HepG2 (cell line): ENCODE data around the gene IAPP. TPM values are rescaled to one million over a fixed set of nuclear protein-coding genes. Genes with fewer than 3 reads are reported as not detected.

Source experiments
- ATAC-seq: fragments of 200-7000 bp; cut with Tn5 transposase; 3 replicates; pipeline ENCODE4 v1.9.1; 2020; ENCODE audit warnings: mild to moderate bottlenecking, moderate library complexity
- Bru-seq: library from RNA; stranded (reverse); fragments of 400-500 nt; gene quantifications from one replicate; lab custom pipeline; 2021; lab: Mats Ljungman, UMichigan
- BruChase-seq, 2 experiments: library from RNA; stranded (reverse); fragments of 400-500 nt; gene quantifications; one replicate each; lab custom pipeline; 2021; lab: Mats Ljungman, UMichigan
- BruUV-seq: library from RNA; stranded (reverse); fragments of 400-500 nt; replicated peaks from 2 replicates; lab custom pipeline; 2021; lab: Mats Ljungman, UMichigan
- CTCF ChIA-PET: fragments of 300-600 bp; formaldehyde crosslinking; extraction: SDS; loops from one replicate; lab custom pipeline; 2021; ENCODE audit warnings: low total read pairs, inconsistent platforms, low intra/inter-chr PET ratio; lab: Yijun Ruan, JAX
- POLR2A ChIA-PET: fragments of 350-600 bp; sonication (Branson Sonifier 250); formaldehyde crosslinking; loops from one replicate; lab custom pipeline; 2020; ENCODE audit warnings: antibody characterized with exemption, inconsistent platforms; lab: Yijun Ruan, JAX
- DNase-seq: peaks from one replicate; pipeline ENCODE4 v3.0.0-alpha.2; 2015; ENCODE audit warnings: low spot score
- FAIRE-seq: peaks from 3 replicates; lab custom pipeline; 2011; peaks lifted over from hg19 to GRCh38; lab: Jason Lieb, UNC
- H2AFZ ChIP-seq: one replicate; pipeline ENCODE4 v1.6.1; 2011; ENCODE audit warnings: low read length, inconsistent platforms
- H3K27ac ChIP-seq: fragments of 300-600 bp; 3 replicates; pipeline ENCODE4 v1.8.0; 2011; ENCODE audit warnings: mixed run types, mild to moderate bottlenecking, mixed read lengths, low read length, inconsistent platforms; ENCODE audit not compliant: insufficient read depth; ENCODE audit errors: extremely low read length
- H3K27me3 ChIP-seq, 2 experiments: fragments of 200-600 bp in 1 of 2; 2 replicates in 1 of 2; 3 replicates in 1 of 2; pipeline versions ENCODE4 v1.6.0 to v1.8.0; 2011; ENCODE audit warnings: low read length in 2 of 2, mild to moderate bottlenecking in 2 of 2, moderate library complexity in 2 of 2, inconsistent platforms in 1 of 2; ENCODE audit not compliant: insufficient read depth in 2 of 2, control insufficient read depth in 1 of 2
- H3K36me3 ChIP-seq, 2 experiments: fragments of 200-600 bp in 1 of 2; replicated peaks in 1 of 2; 2 replicates in 1 of 2; 3 replicates in 1 of 2; pipeline versions ENCODE4 v1.5.1 to v1.8.0; 2011; ENCODE audit warnings: low read length in 2 of 2, inconsistent platforms in 1 of 2; ENCODE audit not compliant: insufficient read depth in 2 of 2, control insufficient read depth in 1 of 2
- H3K4me1 ChIP-seq: 2 replicates; pipeline ENCODE4 v1.5.1; 2012; ENCODE audit warnings: low read length, inconsistent platforms; ENCODE audit not compliant: insufficient read depth
- H3K4me2 ChIP-seq: 2 replicates; pipeline ENCODE4 v1.6.0; 2011; ENCODE audit warnings: low read depth, low read length, inconsistent platforms
- H3K4me3 ChIP-seq, 3 experiments: fragments of 200-600 bp in 1 of 3; sonication (generic), shearing (Covaris generic) in 1 of 3; replicated peaks in 1 of 3; 2 replicates each; pipeline ENCODE4 v1.5.1; 2011 to 2016; ENCODE audit warnings: low read length in 3 of 3, inconsistent platforms in 2 of 3, low read depth in 2 of 3, mild to moderate bottlenecking in 2 of 3, control low read depth in 1 of 3, mixed read lengths in 1 of 3; ENCODE audit not compliant: insufficient read depth in 1 of 3
- H3K79me2 ChIP-seq: one replicate; pipeline ENCODE4 v1.6.1; 2011; ENCODE audit warnings: low read length, inconsistent platforms; ENCODE audit not compliant: insufficient read depth
- H3K9ac ChIP-seq: 2 replicates; pipeline ENCODE4 v1.6.0; 2011; ENCODE audit warnings: mild to moderate bottlenecking, low read depth, low read length, inconsistent platforms; ENCODE audit not compliant: insufficient read depth
- H3K9me3 ChIP-seq: 2 replicates; pipeline ENCODE4 v1.5.1; 2012; ENCODE audit warnings: mild to moderate bottlenecking, low read length
- H4K20me1 ChIP-seq: 2 replicates; pipeline ENCODE4 v1.6.0; 2011; ENCODE audit warnings: inconsistent platforms, mild to moderate bottlenecking, low read length, moderate library complexity; ENCODE audit not compliant: insufficient read depth
- ATAD3A ChIP-seq: sonication (generic); formaldehyde crosslinking; IDR thresholded peaks from 2 replicates; pipeline ENCODE4 v1.4.0; 2020; ENCODE audit warnings: missing genetic modification reagents
- MXD3 ChIP-seq: IDR thresholded peaks from 2 replicates; pipeline ENCODE4 v1.6.1; 2016; ENCODE audit warnings: mild to moderate bottlenecking, missing biosample characterization, missing genetic modification reagents
- POLR2A ChIP-seq, 2 experiments: IDR thresholded peaks; 2 replicates each; pipeline ENCODE4 v1.6.1; 2011; ENCODE audit warnings: low read depth in 2 of 2, low read length in 2 of 2, mild to moderate bottlenecking in 1 of 2, moderate library complexity in 1 of 2; ENCODE audit not compliant: insufficient read depth in 1 of 2
- ZFP36L1 ChIP-seq: sonication (generic); formaldehyde crosslinking; IDR thresholded peaks from 2 replicates; pipeline ENCODE4 v1.8.0; 2022; ENCODE audit warnings: mild to moderate bottlenecking, missing genetic modification reagents, moderate library complexity
- ZNF563 ChIP-seq: sonication (generic); formaldehyde crosslinking; IDR thresholded peaks from 2 replicates; pipeline ENCODE4 v1.8.0; 2022; ENCODE audit warnings: mild to moderate bottlenecking, moderate library complexity, missing genetic modification reagents
- WGBS: methylation state at CpG from one replicate; pipeline ENCODE4 v1.1.6; 2017; ENCODE audit warnings: low lambda C conversion rate; 5-methylcytosine and 5-hydroxymethylcytosine counted together
- in situ Hi-C: cut with HindIII; loops from 2 replicates; pipeline ENCODE4 v1.10.0; 2017; ENCODE audit warnings: low pct_unique_long_range_greater_than_20kb; ENCODE audit not compliant: extremely low pct_ligation_motif_present
- intact Hi-C: fragments of 100-400 bp; cut with micrococcal nuclease; formaldehyde crosslinking; loops from one replicate; pipeline ENCODE4 v1.10.0; 2022; ENCODE audit not compliant: unreplicated experiment
- long read RNA-seq, 2 experiments: library from RNA in 1 of 2; library from polyadenylated mRNA in 1 of 2; stranded (forward) in 1 of 2; unstranded in 1 of 2; transcript quantifications; one replicate each; pipeline ENCODE4 v2.0.0, GENCODE V29; 2019 to 2022
- polyA minus RNA-seq, 3 experiments: library from RNA; depleted of rRNA, polyadenylated mRNA; stranded (reverse); fragments of >200 nt; gene quantifications; 2 replicates each; pipeline ENCODE4 v1.2.3, GENCODE V29; 2011; ENCODE audit warnings: low replicate concordance in 1 of 3
- polyA plus RNA-seq, 8 experiments: library from polyadenylated mRNA; depleted of rRNA in 3 of 8; stranded (reverse) in 7 of 8; unstranded in 1 of 8; fragments of >200 nt; fragmentation: Illumina TruSeq in 4 of 8; extraction: Trizol in 4 of 8; gene quantifications; 2 replicates each; pipeline versions ENCODE4 v1.2.1 to v1.2.3, GENCODE V29; 2011 to 2016; ENCODE audit warnings: low read depth in 4 of 8, missing spikeins in 1 of 8, mixed read lengths in 1 of 8; ENCODE audit not compliant: insufficient read depth in 1 of 8
- total RNA-seq, 5 experiments: library from RNA; depleted of rRNA; stranded (reverse); fragments of >200 nt; fragmentation: Illumina TruSeq; extraction: Trizol; gene quantifications; 2 replicates each; pipeline ENCODE4 v1.2.3, GENCODE V29; 2016; ENCODE audit warnings: low read depth in 1 of 5
- TF ChIP-seq, protein P1 (sequence below): sonication (generic); formaldehyde crosslinking; IDR thresholded peaks from 2 replicates; pipeline ENCODE4 v1.4.0; 2020; ENCODE audit warnings: missing genetic modification reagents
- TF ChIP-seq, protein P2 (sequence below): sonication (generic); formaldehyde crosslinking; IDR thresholded peaks from 2 replicates; pipeline ENCODE4 v1.5.0; 2020; ENCODE audit warnings: mild to moderate bottlenecking, missing genetic modification reagents

IAPP gene
- total RNA-seq (2016; rRNA removed; fragmentation: Illumina TruSeq; extraction: Trizol) (not detected in 2 replicates), polyA plus RNA-seq (2011; rRNA removed) (not detected in 2 replicates), polyA minus RNA-seq (2011; rRNA and poly(A)+ RNA removed; ENCODE audit: low replicate concordance) (not detected in 2 replicates), Bru-seq, nascent RNA (not detected), BruChase-seq, experiment 1, labeled RNA remaining after a 6-hour chase (not detected), BruChase-seq, experiment 2, labeled RNA remaining after a 2-hour chase (not detected)
- not detected in 2 replicates for total RNA-seq (2016; cell fraction: cytosol; rRNA removed; fragmentation: Illumina TruSeq; extraction: Trizol; ENCODE audit: low read depth)
- not detected in 2 replicates for total RNA-seq (2016; cell fraction: insoluble cytoplasmic fraction; rRNA removed; fragmentation: Illumina TruSeq; extraction: Trizol)
- not detected in 2 replicates for total RNA-seq (2016; cell fraction: membrane; rRNA removed; fragmentation: Illumina TruSeq; extraction: Trizol)
- total RNA-seq (2016; cell fraction: nucleus; rRNA removed; fragmentation: Illumina TruSeq; extraction: Trizol) = not detected in 2 replicates
- polyA plus RNA-seq (2011; cell fraction: cytosol; rRNA removed) = not detected in 2 replicates
- not detected in 2 replicates for polyA plus RNA-seq (2011; cell fraction: nucleus; rRNA removed)
- polyA plus RNA-seq (2012) = not detected in 2 replicates
- polyA plus RNA-seq (2016; cell fraction: cytosol; fragmentation: Illumina TruSeq; extraction: Trizol; ENCODE audit: low read depth) = not detected in 2 replicates
- not detected in 2 replicates for polyA plus RNA-seq (2016; cell fraction: insoluble cytoplasmic fraction; fragmentation: Illumina TruSeq; extraction: Trizol; ENCODE audit: low read depth)
- not detected in 2 replicates for polyA plus RNA-seq (2016; cell fraction: membrane; fragmentation: Illumina TruSeq; extraction: Trizol; ENCODE audit: low read depth)
- polyA plus RNA-seq (2016; cell fraction: nucleus; fragmentation: Illumina TruSeq; extraction: Trizol; ENCODE audit: insufficient read depth, low read depth) = not detected in 2 replicates
- polyA minus RNA-seq (2011; cell fraction: cytosol; rRNA and poly(A)+ RNA removed) = not detected in 2 replicates
- polyA minus RNA-seq (2011; cell fraction: nucleus; rRNA and poly(A)+ RNA removed) = not detected in 2 replicates
- long read RNA-seq, experiment 1 = 0 reads
- long read RNA-seq, experiment 2 = 0 reads

DNA sequence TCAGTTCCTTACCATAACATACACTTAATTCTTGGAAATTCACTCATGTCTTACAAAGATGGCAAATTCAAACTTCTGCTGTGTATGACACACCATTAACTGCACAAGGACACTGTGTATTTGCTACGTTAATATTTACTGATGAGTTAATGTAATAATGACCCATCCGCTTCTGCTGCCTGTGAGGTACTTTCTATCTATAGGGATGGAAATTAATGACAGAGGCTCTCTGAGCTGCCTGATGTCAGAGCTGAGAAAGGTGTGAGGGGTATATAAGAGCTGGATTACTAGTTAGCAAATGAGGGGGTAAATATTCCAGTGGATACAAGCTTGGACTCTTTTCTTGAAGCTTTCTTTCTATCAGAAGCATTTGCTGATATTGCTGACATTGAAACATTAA lies at the start of gene IAPP:
Gene IAPP (plus strand): TSS at position 301 of the 400 bp plus-strand sequence. CDS start 450 bp downstream, outside the sequence.
- in situ Hi-C loops = no loop called here
- BruUV-seq = no TSS peak
- POLR2A ChIA-PET = no interaction called here
- TF ChIP-seq POLR2A (IDR thresholded peaks at IDR 0.05; ENCODE audit: insufficient read depth in 1 of 2, low read depth in 2 of 2, low read length in 2 of 2) (no peak), ZNF563 (no peak), ATAD3A (CRISPR knock-in tag) (no peak), MXD3 (CRISPR knock-in tag) (no peak), ZFP36L1 (no peak)
- TF ChIP-seq, protein P1, sequence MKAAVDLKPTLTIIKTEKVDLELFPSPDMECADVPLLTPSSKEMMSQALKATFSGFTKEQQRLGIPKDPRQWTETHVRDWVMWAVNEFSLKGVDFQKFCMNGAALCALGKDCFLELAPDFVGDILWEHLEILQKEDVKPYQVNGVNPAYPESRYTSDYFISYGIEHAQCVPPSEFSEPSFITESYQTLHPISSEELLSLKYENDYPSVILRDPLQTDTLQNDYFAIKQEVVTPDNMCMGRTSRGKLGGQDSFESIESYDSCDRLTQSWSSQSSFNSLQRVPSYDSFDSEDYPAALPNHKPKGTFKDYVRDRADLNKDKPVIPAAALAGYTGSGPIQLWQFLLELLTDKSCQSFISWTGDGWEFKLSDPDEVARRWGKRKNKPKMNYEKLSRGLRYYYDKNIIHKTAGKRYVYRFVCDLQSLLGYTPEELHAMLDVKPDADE (CRISPR knock-in tag) = no peak
- TF ChIP-seq, protein P2, sequence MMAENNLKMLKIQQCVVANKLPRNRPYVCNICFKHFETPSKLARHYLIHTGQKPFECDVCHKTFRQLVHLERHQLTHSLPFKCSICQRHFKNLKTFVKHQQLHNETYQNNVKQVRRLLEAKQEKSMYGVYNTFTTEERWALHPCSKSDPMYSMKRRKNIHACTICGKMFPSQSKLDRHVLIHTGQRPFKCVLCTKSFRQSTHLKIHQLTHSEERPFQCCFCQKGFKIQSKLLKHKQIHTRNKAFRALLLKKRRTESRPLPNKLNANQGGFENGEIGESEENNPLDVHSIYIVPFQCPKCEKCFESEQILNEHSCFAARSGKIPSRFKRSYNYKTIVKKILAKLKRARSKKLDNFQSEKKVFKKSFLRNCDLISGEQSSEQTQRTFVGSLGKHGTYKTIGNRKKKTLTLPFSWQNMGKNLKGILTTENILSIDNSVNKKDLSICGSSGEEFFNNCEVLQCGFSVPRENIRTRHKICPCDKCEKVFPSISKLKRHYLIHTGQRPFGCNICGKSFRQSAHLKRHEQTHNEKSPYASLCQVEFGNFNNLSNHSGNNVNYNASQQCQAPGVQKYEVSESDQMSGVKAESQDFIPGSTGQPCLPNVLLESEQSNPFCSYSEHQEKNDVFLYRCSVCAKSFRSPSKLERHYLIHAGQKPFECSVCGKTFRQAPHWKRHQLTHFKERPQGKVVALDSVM (CRISPR knock-in tag) = no peak
- no peaks in the 10 kb centered on the region for H3K9me3 ChIP-seq
- DNase-seq = no peak
- no peak within 1 kb of the TSS for H3K4me3 ChIP-seq
- no peak for ATAC-seq
- no peaks in the 10 kb centered on the region for H3K4me1 ChIP-seq
- FAIRE-seq = no peak
- CTCF ChIA-PET = no interaction called here
- H3K9ac ChIP-seq = no peak within 1 kb of the TSS
- H3K79me2 ChIP-seq = no peaks in the 10 kb centered on the region
- no peaks in the 10 kb centered on the region for H3K27me3 ChIP-seq
- intact Hi-C loops = no loop called here
- H3K4me2 ChIP-seq = no peak within 1 kb of the TSS
- no peak within 1 kb of the TSS for H2AFZ ChIP-seq
- 10% methylated on average over 2 of the region's 2 CpGs for WGBS
- no peaks in the 10 kb centered on the region for H3K36me3 ChIP-seq
- no peaks in the 10 kb centered on the region for H4K20me1 ChIP-seq
- H3K27ac ChIP-seq = no peak within 1 kb of the TSS
